C4-2B (cell line): ENCODE measurements around the gene CDH23.
A peak's percentile ranks its signal among the peaks of the same experiment; 100 is the strongest.

Experiments
- H3K27ac ChIP-seq: fragments of 450-650 bp; 2 replicates; pipeline ENCODE4 v1.5.1; 2017
- CTCF ChIP-seq: fragments of 450-650 bp; conservative IDR thresholded peaks from 2 replicates; pipeline ENCODE4 v1.5.1; 2017; ENCODE audit warnings: mild to moderate bottlenecking
- ZFX ChIP-seq: fragments of 450-650 bp; IDR thresholded peaks from 2 replicates; pipeline ENCODE4 v1.6.1; 2017

CDH23 gene

GRCh38 chr10:71396711-71397295, at the start of gene CDH23:
Gene CDH23, plus strand, starts transcription at chr10:71396920. Its CDS starts 42,912 bp downstream, at chr10:71439832.
- H3K27ac ChIP-seq: no peak within 1 kb of the TSS
- TF ChIP-seq CTCF (no peak), ZFX (no peak)

GRCh38 chr10:71347587-71348395, 48.9 kb upstream of the CDH23 start:
- TF ChIP-seq CTCF: no peak
- no peak for TF ChIP-seq ZFX
- peak overlapping the region; percentile 47 for H3K27ac ChIP-seq

DNA sequence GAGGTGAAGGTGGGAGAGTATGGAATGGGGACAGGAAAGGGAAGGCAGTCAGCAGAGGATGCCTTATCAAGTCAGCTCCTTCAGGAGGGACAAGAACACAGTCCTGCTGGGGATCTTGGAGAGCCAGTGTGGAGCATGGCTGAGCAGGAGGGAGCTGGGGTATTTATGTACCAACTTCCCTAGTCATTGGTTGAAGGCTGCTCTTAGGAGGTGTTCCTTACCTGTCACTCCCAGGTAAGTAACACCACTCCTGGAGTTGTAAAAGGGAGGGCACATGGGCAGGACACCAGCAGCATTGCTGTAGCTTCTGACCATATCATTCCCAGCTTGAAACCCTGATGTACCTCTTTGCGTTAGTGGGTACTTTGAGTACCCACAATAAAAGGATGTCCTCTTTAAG, 47.9 kb upstream of the CDH23 start:
- TF ChIP-seq ZFX: no peak
- TF ChIP-seq CTCF: no peak
- peak overlapping the region; percentile 47; the same call in 1 of the 2 replicates for H3K27ac ChIP-seq

- H3K27ac ChIP-seq: no peak overlapping the region
- TF ChIP-seq CTCF: no peak
- no peak for TF ChIP-seq ZFX
Measured at GRCh38 chr10:71349406-71349805, 47.3 kb upstream of the CDH23 start.

- peak overlapping the region; percentile 12 for H3K27ac ChIP-seq
- TF ChIP-seq CTCF (no peak), ZFX (no peak)
Measured at GRCh38 chr10:71351087-71351486, 45.6 kb upstream of the CDH23 start.

- H3K27ac ChIP-seq: peak overlapping the region; percentile 12; the same call in 1 of the 2 replicates
- TF ChIP-seq ZFX (no peak), CTCF (no peak)
Measured at GRCh38 chr10:71351628-71352319, 44.9 kb upstream of the CDH23 start.

DNA sequence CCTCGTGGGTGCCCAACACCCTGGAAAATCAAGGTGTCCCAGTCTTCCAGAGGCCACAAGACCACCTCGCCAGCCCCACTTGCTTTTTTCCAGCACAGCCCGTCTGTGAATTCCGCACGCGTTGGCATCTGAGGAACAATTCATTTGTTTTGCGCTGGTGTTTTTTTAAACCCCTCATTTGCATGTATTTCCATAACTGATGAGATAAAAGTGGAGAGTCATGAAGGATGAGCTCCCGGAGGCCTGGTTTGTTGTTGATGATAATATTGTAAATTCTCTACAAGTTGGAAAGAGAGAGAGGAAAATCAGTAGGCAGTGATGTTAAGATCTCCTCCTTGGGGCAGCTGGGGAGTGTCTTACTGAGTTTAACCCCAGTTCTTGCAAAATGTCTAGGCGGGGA, 43.1 kb upstream of the CDH23 start:
- no peak for TF ChIP-seq ZFX
- no peak for TF ChIP-seq CTCF
- H3K27ac ChIP-seq: no peak overlapping the region
